Ovary (tissue), 3 donors: ENCODE data around the gene CRLF2.

Source experiments
- POLR2A ChIP-seq: fragments of 450-650 bp; IDR thresholded peaks from one replicate; pipeline ENCODE4 v1.6.1; 2017; ENCODE audit warnings: antibody characterized with exemption, mild to moderate bottlenecking, moderate library complexity
- TF ChIP-seq, protein P1 (sequence below), 3 donors: fragments of 450-650 bp in 2 of 3; fragments of 200-600 bp in 1 of 3; IDR thresholded peaks; one replicate each; pipeline versions ENCODE4 v1.5.1 to v1.8.0; 2016 to 2022; ENCODE audit warnings: antibody characterized with exemption in 3 of 3, mild to moderate bottlenecking in 1 of 3
- donor health status: DM: no; HTN: no; CAD: no.

DNA sequence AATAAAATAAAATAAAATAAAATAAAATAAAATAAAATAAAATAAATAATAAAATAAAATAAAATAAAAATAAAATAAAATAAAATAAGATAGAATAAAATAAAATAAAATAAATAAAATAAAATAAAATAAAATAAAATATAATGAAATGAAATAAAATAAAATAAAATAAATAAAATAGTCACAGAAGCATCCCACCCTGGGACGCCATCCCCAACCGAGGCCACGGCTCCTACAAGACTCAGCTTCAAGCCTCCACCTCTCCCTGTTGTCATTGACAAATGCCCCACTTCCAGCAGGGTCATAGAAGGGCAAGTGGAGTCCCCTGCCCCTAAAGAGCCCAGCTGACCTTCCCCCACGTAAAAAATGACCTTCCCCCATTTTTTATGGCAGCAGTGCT, 30.2 kb downstream of the CRLF2 start:
- TF ChIP-seq, protein P1, sequence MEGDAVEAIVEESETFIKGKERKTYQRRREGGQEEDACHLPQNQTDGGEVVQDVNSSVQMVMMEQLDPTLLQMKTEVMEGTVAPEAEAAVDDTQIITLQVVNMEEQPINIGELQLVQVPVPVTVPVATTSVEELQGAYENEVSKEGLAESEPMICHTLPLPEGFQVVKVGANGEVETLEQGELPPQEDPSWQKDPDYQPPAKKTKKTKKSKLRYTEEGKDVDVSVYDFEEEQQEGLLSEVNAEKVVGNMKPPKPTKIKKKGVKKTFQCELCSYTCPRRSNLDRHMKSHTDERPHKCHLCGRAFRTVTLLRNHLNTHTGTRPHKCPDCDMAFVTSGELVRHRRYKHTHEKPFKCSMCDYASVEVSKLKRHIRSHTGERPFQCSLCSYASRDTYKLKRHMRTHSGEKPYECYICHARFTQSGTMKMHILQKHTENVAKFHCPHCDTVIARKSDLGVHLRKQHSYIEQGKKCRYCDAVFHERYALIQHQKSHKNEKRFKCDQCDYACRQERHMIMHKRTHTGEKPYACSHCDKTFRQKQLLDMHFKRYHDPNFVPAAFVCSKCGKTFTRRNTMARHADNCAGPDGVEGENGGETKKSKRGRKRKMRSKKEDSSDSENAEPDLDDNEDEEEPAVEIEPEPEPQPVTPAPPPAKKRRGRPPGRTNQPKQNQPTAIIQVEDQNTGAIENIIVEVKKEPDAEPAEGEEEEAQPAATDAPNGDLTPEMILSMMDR (IDR thresholded peaks at IDR 0.05) = no peak
- TF ChIP-seq POLR2A = no peak
